ENCODE data around the gene LAPTM5.

Gene LAPTM5

DNA sequence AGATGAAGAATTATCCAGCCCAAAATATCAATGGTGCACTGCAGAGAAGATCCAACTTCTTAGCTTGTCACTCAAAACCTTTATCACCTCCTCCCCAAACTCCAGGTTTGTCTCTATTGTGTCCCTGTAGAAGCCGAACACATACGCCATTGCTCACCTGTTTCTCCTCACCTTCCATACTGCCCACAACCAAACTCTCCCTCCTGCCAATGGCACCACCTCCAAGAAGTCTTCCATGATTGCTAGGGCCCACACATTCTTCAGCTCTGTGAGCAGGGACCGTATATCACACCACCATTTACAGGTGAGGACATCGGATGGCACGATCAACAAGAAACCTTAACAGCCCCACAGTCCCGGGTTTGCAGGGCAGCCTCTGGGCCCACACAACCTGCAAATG is 2.2 kb downstream of the LAPTM5 start:
- DNase-seq, result no peak

DNA sequence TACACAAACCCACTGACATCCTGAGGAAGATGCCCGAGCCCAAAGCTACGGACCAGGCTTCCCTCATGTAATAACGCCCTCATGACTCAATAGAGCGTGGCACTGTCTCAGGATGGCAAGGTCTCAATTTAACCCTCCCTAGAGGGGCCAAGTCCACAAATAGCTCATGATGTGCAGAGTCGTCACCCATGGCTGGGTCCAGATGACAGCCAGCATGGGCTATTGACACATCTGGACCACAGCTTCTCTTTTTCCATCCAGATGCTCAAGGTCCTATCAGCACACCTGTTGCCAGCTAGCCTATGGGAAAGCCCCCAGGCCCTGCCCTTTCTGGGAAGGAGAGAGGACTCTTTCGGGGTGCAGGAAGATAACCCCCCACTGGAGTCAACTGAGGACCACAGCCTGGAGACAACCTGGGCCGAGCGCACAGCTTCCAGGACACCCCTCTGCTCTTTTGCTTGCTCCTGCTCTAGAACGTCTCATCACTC is 2.8 kb downstream of the LAPTM5 start:
- no peak for DNase-seq

DNA sequence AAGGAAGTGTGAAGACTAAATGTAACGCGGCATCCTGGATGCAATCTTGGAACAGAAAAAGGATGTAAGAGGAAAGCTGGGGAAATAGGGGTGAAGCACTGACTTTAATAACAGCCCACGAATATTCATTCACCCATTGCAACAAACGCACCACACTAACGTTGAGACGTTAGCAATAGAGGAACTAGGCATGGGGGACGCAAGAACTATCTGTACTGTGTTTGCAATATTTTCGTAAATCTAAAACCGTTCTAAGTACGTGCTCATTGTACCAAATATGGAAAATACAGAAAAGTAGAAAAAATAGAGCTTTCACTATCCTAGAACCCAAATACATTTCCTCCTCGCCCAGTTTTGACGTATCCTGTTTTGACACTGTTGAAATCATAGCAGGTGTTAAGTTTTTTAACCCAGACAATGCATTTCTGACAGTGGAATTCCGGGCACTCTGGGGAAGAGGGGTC is 3.9 kb downstream of the LAPTM5 start:
- DNase-seq, result no peak

DNA sequence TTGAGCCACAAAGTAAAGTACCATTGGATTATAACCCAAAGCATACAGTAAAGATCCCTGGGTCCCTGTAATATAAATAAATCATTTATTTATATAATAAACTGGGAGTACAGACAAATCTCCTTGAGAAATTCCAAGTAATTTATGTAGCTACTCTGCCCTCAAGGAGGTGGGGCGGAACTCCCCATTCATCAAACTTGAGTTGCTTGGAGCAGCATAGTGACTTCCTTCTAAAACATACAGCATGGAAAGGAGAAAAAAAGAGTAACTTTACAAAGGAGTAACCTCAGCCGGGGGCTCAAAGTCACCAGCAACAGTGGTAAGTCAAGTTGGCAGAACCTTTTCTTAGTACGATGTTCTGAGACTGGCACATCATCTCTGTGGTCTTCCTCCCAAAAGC is 4.5 kb downstream of the LAPTM5 start:
- DNase-seq, result no peak

DNA sequence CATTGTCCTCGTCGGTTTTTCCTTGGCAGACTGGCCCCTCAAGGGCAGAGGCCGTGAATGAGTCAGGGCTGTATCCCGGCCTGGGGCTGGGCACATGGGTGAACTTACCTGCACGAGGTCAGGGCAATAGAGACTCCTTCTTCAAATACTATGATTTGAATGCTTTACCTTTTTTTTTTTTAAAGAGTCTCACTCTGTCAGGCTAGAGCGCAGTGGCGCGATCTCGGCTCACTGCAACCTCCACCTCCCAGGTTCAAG is 5.0 kb downstream of the LAPTM5 start:
- no peak for DNase-seq

DNA sequence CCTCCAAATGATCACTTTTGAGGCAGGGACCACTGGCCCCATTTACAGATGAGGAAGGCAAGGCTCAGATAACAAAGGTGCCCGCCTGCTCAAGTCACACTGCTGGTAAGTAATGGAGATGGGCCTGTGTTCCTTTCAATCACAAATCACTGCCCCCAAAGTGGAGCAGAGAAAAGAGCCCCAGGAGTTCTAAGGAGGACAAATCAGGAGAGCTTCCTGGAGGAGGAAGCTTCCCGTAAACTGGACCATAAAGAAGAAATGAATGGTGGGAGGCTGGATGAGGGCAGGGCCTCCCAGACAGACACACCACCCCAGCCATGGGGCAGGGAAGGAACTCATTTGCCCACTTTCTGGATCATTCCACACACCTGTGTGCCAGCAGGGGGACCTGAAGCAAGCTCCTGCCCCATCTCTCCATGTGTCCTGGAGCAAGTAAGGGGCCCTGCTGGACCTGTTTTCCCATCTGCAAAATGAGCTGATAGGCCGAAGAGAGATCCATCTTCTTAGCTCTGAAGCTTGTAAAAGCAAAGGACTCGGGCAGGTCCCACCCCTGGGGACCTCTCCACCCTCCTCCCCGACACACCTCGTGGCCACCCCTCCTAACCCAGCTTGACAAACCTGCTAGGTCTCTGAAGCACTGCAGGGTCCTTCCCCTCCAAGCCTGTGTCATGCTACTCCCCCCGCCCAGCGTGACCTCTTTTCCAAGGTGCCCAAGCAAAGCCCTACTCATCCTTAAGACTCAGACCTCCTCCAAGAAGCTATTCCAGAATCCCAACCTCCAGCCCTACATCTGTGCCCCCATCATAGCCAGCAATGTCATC is 5.5 kb downstream of the LAPTM5 start:
- no peak for DNase-seq

DNA sequence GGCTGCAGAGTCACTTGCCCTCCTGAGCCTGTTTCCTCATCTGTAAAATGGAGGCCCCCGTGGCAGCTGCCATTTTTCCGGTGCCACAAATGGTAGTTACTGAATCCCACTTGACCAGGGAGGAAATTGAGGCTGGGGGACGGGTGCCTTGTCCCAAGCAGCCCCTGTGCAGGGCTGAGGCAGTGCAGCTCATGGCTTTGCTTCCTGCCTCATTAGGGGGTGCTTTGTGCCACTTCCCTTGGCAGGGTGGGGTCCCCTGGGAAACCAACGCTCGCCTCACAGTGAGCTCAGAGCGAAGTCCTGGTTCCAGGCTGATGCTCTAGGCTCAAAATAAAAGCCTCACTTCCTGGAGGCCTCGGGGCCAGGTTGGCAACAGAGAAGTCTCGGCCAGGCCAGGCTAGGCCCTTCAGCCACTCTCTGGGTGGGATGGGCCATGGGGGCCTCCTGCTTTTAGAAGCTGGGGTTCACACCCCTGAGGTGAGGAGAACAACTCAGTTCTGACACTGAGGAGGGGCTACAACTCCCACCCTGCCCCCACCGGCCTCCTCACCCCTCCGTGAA is 6.8 kb downstream of the LAPTM5 start:
- DNase-seq, result no peak

DNA sequence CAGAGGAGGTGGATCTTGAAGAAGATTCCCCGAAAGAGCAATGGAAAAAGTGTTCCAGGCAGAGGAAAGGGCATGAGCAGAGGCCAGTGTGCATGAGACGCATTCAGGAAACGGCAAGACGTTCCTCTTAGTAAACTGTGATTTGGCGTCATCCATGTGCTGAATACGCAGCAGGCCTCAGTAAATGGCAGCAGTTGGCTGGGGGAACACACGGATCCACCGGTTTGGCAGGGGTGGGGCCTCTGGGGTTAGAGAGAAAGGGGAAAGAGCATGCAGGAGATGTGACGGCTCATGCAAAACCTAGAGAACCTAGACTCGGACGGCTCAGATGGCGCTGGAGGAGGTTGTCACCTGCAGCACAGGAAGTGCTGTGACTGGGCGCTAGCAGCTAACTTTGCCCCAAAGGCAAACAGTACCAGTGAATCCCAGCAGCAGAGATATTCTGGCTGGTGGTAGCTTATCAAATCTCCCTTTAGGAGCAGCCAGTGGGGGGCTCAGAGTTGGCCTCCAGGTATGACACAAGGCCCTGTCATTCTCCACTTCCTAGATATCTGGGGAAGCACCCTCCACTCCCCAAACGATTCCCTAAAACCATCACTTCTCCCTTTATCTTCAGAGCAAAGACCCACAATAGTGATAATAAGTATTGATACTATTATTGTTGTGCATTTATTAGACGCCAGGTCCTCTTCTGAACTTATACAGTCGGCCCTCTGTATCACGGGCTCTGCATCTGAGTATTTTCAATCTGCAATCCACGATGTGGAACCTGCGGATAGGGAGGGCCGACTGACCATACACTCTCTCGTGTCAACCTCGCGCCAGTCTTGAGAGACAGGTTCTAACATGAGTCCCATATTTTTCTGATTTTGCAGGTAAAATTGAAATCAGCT is 7.6 kb downstream of the LAPTM5 start:
- peak; percentile 87 for DNase-seq

DNA sequence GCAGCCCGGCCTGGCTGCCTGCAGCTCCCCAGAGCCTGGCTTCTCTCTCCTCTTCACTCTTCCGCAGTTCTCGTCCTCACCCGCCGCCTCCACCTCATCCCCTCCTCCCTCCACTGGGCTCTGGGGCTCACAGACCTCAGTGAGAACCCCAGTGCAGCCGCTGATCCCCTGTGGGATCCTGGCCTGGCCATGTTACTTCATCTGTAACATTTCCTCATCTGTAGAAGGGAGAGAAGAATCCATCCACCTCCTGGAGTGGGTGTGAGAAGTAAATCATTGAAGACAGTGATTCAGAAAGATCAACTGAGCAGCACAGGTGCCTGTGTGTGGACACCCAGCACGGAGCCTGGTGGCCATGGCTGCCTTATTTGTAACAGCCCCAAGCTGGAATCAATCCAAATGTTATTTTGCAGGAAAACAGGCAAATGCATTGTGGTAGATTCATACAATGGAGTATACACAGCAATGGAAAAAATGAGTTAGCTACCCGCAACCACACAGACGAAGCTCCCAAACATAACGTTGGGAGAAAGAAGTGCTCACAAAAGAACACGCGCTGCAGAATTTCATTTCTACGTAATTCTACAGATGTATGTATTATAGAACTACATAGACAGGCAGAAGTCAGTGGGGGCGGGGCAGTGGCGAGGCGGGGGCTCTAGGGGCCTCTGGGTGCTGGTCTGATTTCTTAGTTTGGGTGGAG is 8.7 kb downstream of the LAPTM5 start:
- DNase-seq, result peak; percentile 75

DNA sequence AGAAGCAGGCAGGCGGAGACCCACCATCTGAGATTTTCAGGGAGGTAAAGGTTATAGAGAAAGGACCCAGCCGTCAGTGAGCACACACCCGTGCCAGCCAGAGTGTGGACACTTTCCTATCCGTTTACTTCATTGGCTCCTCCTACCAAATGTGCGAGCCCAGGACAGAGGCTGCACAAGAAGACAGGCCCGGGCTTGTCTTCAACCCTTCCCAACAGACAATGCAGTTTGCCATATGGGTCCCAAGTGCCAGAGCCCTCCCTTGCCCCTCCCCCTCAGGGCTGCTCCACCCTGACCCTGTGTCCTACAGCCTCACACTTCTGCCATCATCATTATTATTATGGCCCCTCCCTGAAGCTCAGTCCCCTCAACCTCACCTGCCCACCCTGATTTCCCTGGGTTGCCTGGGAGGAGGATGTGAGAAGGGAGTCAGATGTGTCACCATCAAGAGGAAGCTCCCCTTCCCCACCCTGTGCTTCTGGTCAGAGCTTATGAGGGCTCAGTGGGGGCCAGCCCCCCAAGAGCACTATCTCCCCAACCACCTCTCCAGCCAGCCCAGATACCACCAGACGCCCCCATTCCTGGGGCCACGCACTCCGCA is 9.4 kb downstream of the LAPTM5 start:
- no peak for DNase-seq

DNA sequence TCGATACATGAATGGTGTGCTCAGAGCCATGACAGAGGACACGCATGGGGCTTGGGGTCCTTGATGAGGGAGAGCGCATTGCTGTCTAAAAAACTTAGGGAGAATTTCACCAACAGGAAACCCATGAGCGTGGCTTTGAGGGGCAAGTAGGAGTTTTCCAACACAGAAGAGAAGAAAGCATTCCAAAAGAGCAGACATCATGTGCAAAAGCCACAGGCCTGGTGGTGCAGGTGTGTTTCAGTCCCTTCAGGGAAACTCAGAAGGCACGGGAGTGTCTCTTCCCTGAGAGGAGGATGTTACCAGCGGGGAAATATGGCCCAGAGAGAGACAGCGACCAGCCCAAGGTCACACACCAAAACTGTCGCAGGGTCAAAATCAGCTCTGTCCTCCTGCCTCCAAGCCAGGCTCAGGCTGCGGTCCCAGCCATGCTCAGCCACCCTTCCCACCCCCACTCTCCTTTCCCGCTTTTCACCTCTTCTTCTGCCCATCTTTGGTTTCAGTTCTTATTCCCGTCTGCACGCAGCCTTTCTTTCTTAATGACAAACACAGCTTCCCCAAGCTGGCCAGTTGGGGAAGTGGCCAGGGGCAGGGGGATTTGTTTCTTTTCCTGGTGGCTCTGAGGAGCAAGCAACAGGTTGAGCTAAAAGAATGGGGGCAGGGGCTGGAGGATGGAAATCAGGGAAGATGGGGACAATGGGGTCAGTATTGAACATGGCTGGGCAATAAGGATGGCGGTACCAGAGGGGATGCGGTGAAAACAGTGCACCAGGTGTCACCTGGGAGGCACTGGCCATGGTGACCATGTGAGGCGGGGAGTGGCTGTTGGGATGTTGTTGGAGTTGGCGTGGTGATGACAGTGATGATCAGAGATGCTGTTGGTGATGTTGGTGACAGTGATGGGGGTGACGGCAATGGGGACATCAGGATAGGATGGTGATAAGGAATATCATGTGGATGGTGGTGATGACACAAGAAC is 10.3 kb downstream of the LAPTM5 start:
- DNase-seq, result no peak

DNA sequence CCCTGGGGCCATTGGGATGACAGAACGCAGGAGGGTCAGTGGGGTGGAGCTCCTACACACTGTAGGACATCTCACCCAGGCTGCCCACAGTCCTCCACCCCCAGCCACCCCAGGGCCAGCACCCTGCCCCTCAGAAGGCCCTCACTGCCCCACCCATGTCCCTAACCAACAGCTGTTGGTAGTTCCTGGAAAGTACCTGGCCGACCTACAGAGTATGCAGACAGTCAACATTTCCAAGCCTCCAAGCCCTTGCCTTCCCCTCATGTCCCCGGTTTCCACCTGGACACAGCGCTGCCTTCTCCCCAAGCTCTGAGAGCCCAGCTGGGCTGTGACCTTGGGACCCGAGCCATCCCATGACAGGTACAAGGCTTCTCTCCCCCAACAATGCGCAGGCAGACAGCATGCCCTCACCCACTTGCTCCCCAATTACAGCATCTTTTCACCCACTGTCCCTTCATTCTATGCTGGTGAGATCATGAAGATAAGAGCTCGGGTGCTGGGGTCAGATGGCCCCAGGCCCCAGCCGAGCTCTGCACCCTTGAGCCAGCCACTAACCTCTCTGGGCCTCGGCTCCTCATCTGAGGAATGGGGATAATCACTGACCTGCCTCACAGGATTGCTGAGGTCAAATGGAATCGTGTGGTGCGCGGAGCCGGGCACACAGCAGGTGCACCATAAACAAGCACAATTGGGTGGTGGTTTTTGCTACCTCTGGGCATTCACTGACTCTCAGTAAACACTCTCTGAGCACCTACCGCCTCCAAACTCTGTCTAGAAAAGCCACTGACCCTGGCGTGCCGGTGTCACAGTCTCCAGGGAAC is 11.2 kb downstream of the LAPTM5 start:
- DNase-seq, result no peak

DNA sequence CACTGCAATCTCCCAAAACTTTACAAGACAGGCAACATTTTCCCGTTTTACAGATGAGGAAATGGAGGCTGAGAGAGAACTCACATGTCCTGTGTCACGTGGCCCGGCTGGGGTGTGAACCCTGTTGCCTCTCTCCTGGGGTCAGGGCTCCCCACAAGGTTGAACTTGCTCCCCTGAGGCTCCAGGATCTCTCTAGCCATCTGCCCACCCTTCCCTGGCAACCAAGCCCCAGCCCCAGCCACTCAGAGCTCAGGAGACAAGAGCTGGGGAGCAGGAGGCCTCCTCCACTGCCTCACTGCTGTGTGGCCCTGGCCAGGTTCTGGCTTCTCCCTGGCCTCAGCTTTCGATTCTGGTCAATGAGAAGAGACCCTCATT is 11.8 kb downstream of the LAPTM5 start:
- no peak for DNase-seq

DNA sequence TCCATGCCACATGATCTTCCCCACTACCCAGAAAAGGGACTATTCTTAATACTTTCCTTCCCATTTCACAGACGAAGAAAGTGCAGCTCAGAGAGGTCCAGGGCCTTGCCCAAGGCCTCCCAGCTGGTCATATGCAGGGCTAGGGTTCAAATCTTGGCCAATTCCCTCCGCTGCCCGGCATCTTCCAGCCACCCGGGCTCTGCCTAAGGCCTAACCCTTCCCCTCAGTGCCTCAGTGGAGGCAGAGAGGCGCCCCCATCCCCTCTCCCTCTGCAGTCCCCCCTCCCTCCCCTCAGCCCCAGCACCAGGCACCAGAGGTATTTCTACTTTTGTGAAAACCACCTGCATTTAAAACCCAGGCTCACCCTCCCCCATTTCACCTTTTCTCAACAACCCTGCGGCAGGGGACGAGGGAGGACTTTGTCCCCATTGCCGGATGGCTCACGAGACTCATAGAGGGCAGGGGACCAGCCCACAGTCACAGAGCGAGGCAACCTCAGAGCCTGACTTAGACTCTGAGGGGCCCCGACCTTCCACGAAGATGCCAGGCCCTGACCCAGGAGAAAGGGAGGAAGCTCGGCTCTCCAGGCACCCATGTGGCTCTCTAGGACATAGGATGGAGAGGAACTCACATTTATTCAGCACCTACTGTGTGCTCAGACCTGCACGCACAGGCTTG is 12.3 kb downstream of the LAPTM5 start:
- no peak for DNase-seq

DNA sequence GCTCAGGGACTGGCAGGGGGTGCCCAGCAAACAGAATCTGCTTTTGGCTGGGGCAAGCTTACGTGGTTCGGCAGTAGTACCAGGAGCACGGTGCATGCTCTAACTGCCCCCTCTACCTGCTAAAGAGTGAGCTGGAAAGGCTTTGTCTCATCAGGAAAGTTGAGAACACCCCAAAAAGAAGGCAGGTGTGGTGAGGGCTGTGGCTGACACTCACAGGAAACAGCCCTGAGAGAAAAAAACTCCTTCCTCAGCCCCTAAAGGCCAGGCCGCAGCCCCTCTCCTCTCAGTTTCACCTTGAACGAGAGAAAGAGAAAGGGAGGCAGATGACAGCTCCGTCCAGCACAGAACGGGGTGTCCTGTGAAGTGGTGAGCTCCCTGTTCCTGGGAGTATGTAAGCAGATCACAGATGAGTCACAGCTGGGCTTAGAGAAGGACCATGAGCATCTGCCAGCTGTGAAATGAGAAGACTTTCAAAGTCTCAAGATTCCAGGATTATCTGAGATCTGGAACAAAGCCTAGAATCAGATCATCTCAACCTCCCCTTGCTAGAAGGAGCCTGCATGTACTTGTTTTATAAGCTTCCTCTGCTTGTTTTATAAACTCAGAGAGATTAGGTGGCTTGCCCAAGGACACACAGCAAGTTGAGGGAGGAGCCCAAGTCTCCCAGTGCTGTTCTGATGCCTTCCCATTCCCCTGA is 13.4 kb downstream of the LAPTM5 start:
- DNase-seq, result peak; percentile 75

DNA sequence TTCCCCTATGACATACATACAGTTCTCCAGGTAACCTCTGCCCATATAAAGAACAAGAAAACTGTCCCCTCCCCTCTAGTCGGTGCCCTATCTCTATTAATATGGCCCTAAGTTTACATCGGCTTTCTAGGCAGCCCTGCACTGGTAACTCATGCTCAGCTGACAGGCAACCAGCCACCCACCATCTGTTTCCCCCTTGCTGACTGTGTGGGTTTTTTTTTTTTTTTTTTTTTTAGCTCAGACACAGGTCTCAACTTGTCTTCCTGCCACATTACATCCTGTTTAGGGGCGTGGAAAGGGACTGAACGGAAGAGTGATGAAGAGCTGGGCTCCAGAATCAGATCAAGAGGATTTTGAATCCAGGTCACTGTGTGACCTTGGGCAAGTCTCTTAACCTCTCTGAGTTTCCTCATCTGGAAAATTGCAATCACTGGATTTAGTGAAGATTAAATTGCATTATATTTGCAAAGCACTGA is 14.0 kb downstream of the LAPTM5 start:
- peak; percentile 88 for DNase-seq

DNA sequence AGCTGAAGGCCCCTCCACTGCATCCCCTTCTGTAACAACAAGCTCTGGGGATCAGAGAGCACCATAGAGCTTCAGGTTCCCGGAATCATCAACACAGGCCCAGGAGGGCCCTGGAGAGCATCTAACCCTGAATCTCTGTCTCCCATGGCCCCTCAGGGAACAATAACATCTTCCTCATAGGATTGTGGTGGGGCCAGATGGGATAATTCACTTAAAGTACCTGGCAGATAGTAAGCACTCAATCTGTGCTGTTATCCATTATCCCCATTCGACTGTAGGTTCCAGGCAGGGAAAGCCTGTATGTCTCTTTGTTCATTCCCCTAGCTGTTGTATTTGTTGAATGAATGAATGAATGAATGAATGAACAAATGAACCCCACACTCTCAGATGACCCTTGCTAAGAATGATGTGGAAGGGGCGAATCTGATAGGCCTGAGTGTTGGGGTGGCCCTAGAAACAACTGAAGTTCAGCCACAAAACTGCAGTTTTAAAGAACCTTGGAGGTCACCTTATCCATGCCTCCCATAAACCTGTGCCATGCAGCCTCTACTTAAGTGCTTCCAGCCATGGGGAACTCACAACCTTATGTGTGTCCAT is 14.5 kb downstream of the LAPTM5 start:
- no peak for DNase-seq

DNA sequence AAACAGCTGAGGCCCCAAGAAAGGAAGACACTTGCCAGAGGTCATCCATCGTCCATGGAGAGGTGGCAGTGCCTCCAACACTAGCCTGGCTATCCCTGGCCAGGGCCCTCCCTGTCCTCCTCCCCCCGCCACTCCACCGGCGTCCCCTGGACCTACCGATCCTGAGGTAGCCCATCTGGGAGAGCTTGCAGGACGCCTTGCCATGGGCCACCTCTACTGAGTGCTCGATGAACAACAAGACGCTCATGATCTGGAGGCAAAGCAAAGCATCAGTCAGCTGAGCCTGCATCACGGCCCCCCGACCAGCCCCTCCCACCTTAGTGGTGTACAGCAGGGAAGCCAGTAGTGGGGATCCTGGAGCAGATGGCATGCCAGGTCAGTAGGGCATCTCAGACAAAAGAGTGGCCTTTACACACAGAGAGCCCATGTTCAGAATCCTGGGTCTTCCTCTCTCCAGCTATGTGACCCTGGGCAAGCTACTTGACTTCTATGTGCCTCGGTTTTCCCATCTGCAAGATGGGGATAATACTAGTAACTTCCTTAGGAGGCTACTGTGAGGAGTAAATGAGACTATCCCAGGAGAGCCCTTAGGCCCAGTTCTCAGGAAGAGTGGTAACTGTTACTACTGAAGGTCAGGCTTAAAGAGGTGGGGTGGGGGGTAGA is 15.1 kb downstream of the LAPTM5 start:
- no peak for DNase-seq

All from activated effector memory CD4-positive, alpha-beta T cell treated with anti-CD3 and anti-CD28 coated beads, Interleukin-2, amount 50 U/mL, for 16 hours (primary cell).